B cell (primary cell): Measurements from ENCODE around the gene CSMD2.

ENCODE experiments used
- CTCF ChIP-seq: fragments of 200-600 bp; IDR thresholded peaks from one replicate; pipeline ENCODE4 v1.8.0; 2022; ENCODE audit warnings: antibody characterized with exemption, mild to moderate bottlenecking
- EZH2 ChIP-seq: IDR thresholded peaks from 2 replicates; pipeline ENCODE4 v1.6.1; 2012; ENCODE audit warnings: borderline replicate concordance, low read depth, mild to moderate bottlenecking, moderate library complexity, low read length; ENCODE audit not compliant: insufficient read depth, poor library complexity, severe bottlenecking

DNA sequence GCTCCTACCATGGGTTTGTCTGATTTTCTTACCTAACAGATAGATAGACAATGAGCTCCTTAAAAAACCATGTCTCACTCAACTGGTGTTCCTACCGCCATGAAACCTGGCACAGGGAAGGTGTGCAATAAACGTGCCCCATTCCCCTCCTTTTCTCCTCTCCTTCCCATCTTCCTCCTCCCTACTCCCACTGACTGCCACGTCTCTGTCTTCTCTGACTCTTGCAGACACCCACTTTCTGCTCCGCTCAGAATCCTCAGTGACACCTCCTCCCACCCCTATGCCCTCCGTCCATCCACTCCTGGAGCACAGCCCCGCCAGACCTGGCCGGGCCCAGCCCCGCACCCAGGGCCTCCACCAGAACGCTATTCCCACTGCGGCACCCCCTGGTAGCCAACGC is 248.2 kb downstream of the CSMD2 start:
- TF ChIP-seq CTCF: no peak
- no peak for TF ChIP-seq EZH2
